ENCODE results near the gene RRP8. TPM values are rescaled to one million over a fixed set of nuclear protein-coding genes. Genes with fewer than 3 reads are reported as not detected.

RRP8 gene
- total RNA-seq, 4 donors from 2014 or later: 10.9 to 23.5 (median 15.7) TPM

DNA sequence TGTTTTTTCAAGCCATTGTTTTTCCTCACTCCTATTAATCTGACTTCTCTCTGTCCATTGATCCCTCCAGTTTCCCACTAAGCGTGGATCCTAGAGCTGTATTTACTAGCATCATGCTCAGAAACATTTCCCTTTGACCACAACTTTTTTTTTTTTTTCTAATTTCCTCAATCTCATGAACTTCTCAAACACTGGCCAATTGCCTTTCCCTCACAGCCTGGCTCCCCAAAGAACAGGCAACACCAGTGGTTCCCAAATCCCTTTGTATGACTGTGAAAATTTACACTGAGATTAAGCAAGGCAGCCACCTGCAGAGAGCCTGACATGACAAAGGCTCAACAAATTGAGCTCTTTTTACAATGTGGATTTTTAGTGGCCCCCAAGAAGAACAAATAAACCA, 17.2 kb upstream of the RRP8 start:
- Histone ChIP-seq H3K36me3 (peaks cover 0 to 29% (median under 1%) of the 10 kb centered on the region in 3 donors), H3K27ac (no peak overlapping the region), H3K9me3 (no peaks in the 10 kb centered on the region), H3K4me1 (peaks cover 15 to 28% (median 22%) of the 10 kb centered on the region in 3 donors), H3K4me3 (no peak overlapping the region), H3K27me3 (no peaks in the 10 kb centered on the region)
- TF ChIP-seq POLR2A (IDR thresholded peaks at IDR 0.05): no peak
- TF ChIP-seq, protein P1, sequence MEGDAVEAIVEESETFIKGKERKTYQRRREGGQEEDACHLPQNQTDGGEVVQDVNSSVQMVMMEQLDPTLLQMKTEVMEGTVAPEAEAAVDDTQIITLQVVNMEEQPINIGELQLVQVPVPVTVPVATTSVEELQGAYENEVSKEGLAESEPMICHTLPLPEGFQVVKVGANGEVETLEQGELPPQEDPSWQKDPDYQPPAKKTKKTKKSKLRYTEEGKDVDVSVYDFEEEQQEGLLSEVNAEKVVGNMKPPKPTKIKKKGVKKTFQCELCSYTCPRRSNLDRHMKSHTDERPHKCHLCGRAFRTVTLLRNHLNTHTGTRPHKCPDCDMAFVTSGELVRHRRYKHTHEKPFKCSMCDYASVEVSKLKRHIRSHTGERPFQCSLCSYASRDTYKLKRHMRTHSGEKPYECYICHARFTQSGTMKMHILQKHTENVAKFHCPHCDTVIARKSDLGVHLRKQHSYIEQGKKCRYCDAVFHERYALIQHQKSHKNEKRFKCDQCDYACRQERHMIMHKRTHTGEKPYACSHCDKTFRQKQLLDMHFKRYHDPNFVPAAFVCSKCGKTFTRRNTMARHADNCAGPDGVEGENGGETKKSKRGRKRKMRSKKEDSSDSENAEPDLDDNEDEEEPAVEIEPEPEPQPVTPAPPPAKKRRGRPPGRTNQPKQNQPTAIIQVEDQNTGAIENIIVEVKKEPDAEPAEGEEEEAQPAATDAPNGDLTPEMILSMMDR (IDR thresholded peaks at IDR 0.05): no peak
- 63 to 73% methylated on average over 1 of the region's 1 CpG for WGBS, 2 donors
- DNase-seq: no peak
- intact Hi-C loops (cut with DNase I): no loop called here

DNA sequence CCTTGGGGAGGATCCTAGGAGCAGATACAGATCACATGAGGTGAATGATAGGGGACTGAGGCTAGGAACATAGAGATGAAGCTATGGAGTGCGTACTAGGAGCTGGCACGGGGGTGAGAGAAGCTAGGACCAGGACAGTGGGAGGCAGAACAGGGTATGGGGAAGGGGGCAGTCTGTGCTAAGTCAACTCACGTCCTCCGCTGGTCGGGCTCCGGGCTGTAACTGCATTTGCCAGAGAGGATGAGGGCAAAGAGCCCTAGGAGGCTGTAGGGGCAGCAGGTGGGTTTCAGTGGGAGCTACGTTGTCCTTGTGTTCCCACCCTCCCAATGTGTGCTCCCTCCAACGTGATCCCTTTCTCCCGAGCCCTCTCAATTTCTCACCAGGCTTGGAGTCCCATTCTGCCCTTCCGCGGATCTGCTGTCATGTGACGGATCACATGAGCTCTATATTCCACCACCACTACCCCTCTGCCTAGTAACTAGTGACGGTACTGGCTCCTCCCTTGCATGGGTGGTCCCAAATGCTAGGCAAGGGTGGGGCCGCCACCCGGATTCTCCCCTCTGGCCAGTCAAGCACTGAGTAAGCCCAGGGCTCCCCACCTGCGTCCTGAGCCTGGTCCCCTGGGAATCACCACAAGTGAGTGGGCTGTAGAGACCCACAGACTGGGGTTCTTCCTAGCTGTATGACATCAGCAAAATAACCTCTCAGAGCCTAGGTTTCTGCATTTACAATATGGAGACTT, 15.8 kb upstream of the RRP8 start, which contains the start of gene TPP1:
Gene TPP1, minus strand, starts transcription at position 419 of the 742 bp plus-strand sequence. Its CDS starts 22 bp downstream, at position 397.
- H3K27me3 ChIP-seq: no peaks in the 10 kb centered on the region
- peak within 1 kb of the TSS; percentile 53 to 86 (median 65) for H3K4me3 ChIP-seq
- WGBS, 2 donors: 0 to 2% methylated on average over 12 to 15 of the region's 16 CpGs
- peak in 3 of 4 donors; percentile 67 to 88 (median 73) for TF ChIP-seq POLR2A (IDR thresholded peaks at IDR 0.05)
- TF ChIP-seq, protein P1 (IDR thresholded peaks at IDR 0.05): no peak
- H3K4me1 ChIP-seq: peaks cover 15 to 28% (median 22%) of the 10 kb centered on the region in 3 donors
- H3K9me3 ChIP-seq: no peaks in the 10 kb centered on the region
- intact Hi-C loops (cut with DNase I): loop anchor here (10.0 kb wide), 1 partner anchor 134 kb away; the partner anchor contains the start of genes ARFIP2 and TIMM10B
- H3K27ac ChIP-seq: peak within 1 kb of the TSS; percentile 79 to 96 (median 89)
- H3K36me3 ChIP-seq: peaks cover 5 to 31% (median 7%) of the 10 kb centered on the region in 3 donors
- DNase-seq: peak; percentile 71

DNA sequence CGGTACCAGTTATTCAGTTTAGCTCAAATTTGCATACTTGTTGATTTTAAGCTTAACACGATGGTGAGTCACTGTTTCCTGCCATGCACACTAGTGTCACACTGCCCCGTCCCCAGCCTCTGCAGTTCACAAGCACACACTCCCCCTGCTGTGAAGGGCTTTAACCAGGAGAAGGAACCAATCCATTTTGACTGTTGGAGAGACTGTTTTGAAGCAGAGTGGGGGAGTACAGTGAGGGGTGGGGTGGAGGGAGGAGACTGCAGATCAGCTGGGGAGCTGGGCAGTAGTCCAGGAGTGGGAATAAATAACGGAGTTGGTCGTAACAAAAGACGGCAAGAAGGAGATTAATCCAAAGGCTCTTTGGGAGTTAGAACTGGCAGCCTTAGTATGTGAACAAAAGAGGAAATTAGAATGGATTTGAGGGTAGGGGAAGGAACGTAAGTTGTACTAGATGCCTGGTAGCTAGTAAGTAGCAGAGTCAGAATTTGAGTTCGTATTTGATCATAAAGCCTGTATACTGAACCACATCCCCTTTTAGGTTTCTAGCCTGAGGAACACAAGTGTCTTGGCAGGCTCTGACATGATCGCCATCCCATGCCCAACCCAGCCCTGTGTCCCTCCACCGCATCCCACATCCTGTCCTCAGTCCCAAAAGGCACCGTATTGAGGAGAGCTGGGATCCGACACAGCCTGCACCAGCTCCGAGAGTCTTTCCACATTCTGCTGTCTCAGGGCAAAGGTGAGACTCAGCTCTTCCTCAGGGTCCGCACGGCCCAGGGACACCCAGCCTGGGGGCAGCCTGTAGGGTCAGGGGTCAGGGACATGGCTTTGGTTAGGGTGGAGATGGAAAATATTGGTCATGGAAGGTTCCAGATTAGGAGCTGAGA, 14.9 kb upstream of the RRP8 start:
- H3K27ac ChIP-seq: peak overlapping the region; percentile 79 to 96 (median 89)
- peak in 1 of 4 donors; percentile 59 for TF ChIP-seq POLR2A (IDR thresholded peaks at IDR 0.05)
- TF ChIP-seq, protein P1 (IDR thresholded peaks at IDR 0.05): no peak
- H3K4me3 ChIP-seq: peak overlapping the region; percentile 53 to 86 (median 65)
- intact Hi-C loops (cut with DNase I): loop anchor here (10.0 kb wide), 1 partner anchor 134 kb away; the partner anchor contains the start of genes ARFIP2 and TIMM10B
- DNase-seq: no peak
- no peaks in the 10 kb centered on the region for H3K27me3 ChIP-seq
- peaks cover 15 to 31% (median 23%) of the 10 kb centered on the region in 3 donors for H3K4me1 ChIP-seq
- WGBS, 2 donors: 3 to 4% methylated on average over 12 to 14 of the region's 15 CpGs
- H3K9me3 ChIP-seq: no peaks in the 10 kb centered on the region
- peaks cover 5 to 32% (median 7%) of the 10 kb centered on the region in 3 donors for H3K36me3 ChIP-seq

DNA sequence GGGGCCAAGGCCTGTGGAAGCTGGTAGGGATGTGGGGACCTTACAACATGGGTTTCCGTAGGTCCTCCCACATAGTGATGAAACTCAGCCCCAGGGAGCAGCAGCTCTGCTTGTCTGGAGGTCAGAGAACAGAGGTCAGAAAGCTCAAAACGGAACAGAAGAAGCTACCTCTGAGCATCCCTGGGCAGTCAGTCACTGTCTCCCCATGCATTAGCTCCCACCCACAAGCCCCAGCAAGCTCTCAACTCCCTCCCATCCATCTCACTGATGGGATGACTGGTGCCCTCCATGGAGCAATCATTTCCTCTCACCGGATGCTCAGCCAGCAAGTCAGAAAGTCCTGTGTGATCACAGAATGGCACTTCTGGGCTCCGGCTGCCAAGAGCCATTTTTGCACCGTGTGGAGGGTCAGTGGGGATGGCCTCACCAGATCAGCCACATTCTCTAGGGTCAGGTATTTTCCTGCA, 13.9 kb upstream of the RRP8 start:
- no peak for DNase-seq
- Histone ChIP-seq H3K27me3 (no peaks in the 10 kb centered on the region), H3K36me3 (peaks cover 5 to 32% (median 7%) of the 10 kb centered on the region in 3 donors), H3K9me3 (no peaks in the 10 kb centered on the region), H3K4me3 (peak overlapping the region in 2 of 4 donors; percentile 56 to 86), H3K4me1 (peaks cover 15 to 40% (median 30%) of the 10 kb centered on the region in 3 donors), H3K27ac (peak overlapping the region; percentile 79 to 96 (median 89))
- TF ChIP-seq, protein P1 (IDR thresholded peaks at IDR 0.05): no peak
- TF ChIP-seq POLR2A (IDR thresholded peaks at IDR 0.05): no peak
- 65 to 79% methylated on average over 2 to 4 of the region's 5 CpGs for WGBS, 2 donors
- intact Hi-C loops (cut with DNase I): loop anchor here (10.0 kb wide), 1 partner anchor 133 kb away; the partner anchor contains the start of genes ARFIP2 and TIMM10B
